ENCODE results near the gene RAET1G. TPM values are rescaled to one million over a fixed set of nuclear protein-coding genes. Genes with fewer than 3 reads are reported as not detected.
A peak's percentile ranks its signal among the peaks of the same experiment; 100 is the strongest.

RAET1G gene
- total and polyA plus RNA-seq, 9 of the 15 experiments (the other 6 are each of a cell fraction or from before 2014, with no cell fraction given): 0.11 TPM; not detected in 8

DNA sequence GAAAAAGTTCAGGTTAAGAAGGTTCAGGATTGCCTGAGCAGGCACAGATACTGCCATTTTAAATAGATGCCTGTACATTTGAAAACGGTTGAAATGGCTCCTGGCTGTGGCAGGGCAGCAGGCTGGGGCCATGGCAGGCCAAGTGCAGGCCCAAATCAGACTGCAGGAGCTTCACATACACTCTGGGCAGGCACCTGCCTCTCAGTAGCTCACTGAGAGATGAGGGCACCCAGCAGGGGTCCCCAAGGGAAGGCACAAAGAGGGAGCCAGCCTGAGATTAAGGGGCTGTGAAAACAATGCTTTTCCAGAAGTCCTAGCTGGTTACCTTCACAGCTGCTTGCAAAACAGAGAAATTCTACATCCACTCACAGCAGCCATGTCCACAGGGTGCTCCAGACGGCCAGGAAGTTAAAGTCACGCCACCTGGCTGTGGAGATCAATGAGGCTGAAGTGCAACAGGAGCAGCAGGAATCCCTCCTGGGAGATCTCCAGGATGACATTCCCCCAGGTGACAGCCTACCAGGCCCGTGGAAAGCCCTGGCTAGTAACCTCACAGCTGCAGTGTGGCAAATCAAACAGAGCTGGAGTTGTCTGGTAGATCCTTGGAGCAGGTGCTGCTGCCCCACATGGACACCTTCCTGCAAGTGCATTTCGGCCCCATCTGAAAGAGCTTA lies 18.8 kb downstream of the RAET1G start:
- H4K20me1 ChIP-seq (replicated peaks; ENCODE audit: control insufficient read depth, insufficient read depth, low read length): no peaks in the 10 kb centered on the region
- ChIA-PET POLR2A (interaction anchor here (0.7 to 2.2 kb wide), 3 partner anchors 9 to 154 kb away, joined by 3 to 13 read pairs (median 4); no protein-coding TSS in a partner anchor), CTCF (ENCODE audit: low intra/inter-chr PET ratio) (interaction anchor here (0.6 kb wide), 1 partner anchor 45 kb away, joined by 3 read pairs; no protein-coding TSS in a partner anchor)
- in situ Hi-C loops (cut with MboI) (loop anchor here (25.0 kb wide), 1 partner anchor 867 kb away; no protein-coding TSS in a partner anchor), intact Hi-C loops (cut with micrococcal nuclease) (no loop called here)
- H3K9me1 ChIP-seq (ENCODE audit: control insufficient read depth, insufficient read depth, low read length): no peaks in the 10 kb centered on the region
- BruUV-seq (replicated peaks): no TSS peak
- peak; percentile 49; the same call in 2 of the 3 replicates for ATAC-seq
- TF ChIP-seq RAD21 (CRISPR knock-in tag; conservative IDR thresholded peaks at IDR 0.05 in 1 of 2, IDR thresholded peaks at IDR 0.05 in 1 of 2): 0 out of 4 replicates have a peak, but pooled peaks of 1 of the 2 experiments have one; percentile 14
- no peak for TF ChIP-seq HDGF (IDR thresholded peaks at IDR 0.05)
- TF ChIP-seq NFE2L1 (tag; IDR thresholded peaks at IDR 0.05; ENCODE audit: borderline replicate concordance, low read depth): no peak
- no peak for TF ChIP-seq FOXP1 (CRISPR knock-in tag; IDR thresholded peaks at IDR 0.05)
- TF ChIP-seq ETS1 (conservative IDR thresholded peaks at IDR 0.05; ENCODE audit: control insufficient read depth, low read depth, low read length): no peak
- H3K79me2 ChIP-seq (ENCODE audit: control insufficient read depth, insufficient read depth, low read length): no peaks in the 10 kb centered on the region
- peaks cover 0 to 6% of the 10 kb centered on the region in 2 experiments; a peak in 1 of 5 replicates for H3K4me1 ChIP-seq (replicated peaks in 1 of 2; ENCODE audit: control insufficient read depth in 2 of 2, insufficient read depth in 2 of 2, low read length in 2 of 2)
- H3K36me3 ChIP-seq (ENCODE audit: control insufficient read depth, insufficient read depth, low read length): no peaks in the 10 kb centered on the region
- WGBS (ENCODE audit: insufficient coverage, low coverage, missing lambda C conversion rate): 7% methylated on average over 5 of the region's 5 CpGs
- H2AFZ ChIP-seq (ENCODE audit: low read depth, low read length): no peak overlapping the region
- no peak for FAIRE-seq
- no peak overlapping the region for H3K4me2 ChIP-seq (ENCODE audit: insufficient read depth, low read length)
- peaks cover 3% of the 10 kb centered on the region; the same call in 1 of the 2 replicates for H3K9me3 ChIP-seq (replicated peaks; ENCODE audit: control insufficient read depth, insufficient read depth, low read depth, low read length)
- no peak overlapping the region for H3K9ac ChIP-seq (ENCODE audit: insufficient read depth in 1 of 2, low read depth in 2 of 2, low read length in 2 of 2)
- H3K27me3 ChIP-seq (ENCODE audit: control insufficient read depth in 2 of 2, insufficient read depth in 2 of 2, low read length in 2 of 2): peaks cover 26 to 63% of the 10 kb centered on the region in 2 experiments
- DNase-seq (ENCODE audit: extremely low read depth in 1 of 4, low spot score in 3 of 4): no peak
- H3K4me3 ChIP-seq: no peak overlapping the region
- H3K27ac ChIP-seq (ENCODE audit: extremely low read depth, low read depth, low read length): no peak overlapping the region
